NB4 (cell line): ENCODE results near the gene ADSS1.

ENCODE experiments used
- POLR2A ChIP-seq: IDR thresholded peaks from 2 replicates; pipeline ENCODE4 v1.6.1; 2011; ENCODE audit warnings: mild to moderate bottlenecking; ENCODE audit not compliant: insufficient read length; ENCODE audit errors: extremely low read depth
- TF ChIP-seq, protein P1 (sequence below): IDR thresholded peaks from one replicate; pipeline ENCODE4 v1.5.1; 2012; ENCODE audit warnings: low read depth, low read length

DNA sequence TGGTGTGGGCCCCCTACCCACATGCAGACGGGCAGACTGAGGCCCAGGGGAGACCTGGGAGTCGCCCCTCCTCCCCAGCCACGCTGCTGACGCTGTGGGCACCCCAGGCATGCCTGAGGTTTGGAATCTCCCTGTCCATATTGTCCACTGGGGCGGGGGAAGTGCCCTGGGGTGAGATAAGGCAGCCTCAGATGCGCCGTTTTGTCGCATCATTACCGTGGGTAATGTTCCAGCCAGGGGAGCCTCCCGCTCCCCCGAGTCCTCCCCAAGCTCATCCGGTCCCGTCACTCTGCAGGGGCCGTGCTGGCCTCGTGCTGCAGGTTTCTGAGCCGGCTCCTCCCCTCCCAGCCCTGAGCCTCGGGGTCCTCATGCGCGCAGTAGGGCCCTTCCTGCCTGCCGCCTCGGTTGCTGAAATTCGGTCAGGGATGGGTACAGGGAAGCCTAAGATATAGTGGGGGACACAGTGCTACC is 23.2 kb upstream of the ADSS1 start:
- TF ChIP-seq, protein P1, sequence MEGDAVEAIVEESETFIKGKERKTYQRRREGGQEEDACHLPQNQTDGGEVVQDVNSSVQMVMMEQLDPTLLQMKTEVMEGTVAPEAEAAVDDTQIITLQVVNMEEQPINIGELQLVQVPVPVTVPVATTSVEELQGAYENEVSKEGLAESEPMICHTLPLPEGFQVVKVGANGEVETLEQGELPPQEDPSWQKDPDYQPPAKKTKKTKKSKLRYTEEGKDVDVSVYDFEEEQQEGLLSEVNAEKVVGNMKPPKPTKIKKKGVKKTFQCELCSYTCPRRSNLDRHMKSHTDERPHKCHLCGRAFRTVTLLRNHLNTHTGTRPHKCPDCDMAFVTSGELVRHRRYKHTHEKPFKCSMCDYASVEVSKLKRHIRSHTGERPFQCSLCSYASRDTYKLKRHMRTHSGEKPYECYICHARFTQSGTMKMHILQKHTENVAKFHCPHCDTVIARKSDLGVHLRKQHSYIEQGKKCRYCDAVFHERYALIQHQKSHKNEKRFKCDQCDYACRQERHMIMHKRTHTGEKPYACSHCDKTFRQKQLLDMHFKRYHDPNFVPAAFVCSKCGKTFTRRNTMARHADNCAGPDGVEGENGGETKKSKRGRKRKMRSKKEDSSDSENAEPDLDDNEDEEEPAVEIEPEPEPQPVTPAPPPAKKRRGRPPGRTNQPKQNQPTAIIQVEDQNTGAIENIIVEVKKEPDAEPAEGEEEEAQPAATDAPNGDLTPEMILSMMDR, result no peak
- TF ChIP-seq POLR2A, result no peak
